Stomach (tissue), 9 donors: Measurements from ENCODE around the gene BLTP1. TPM values are rescaled to one million over a fixed set of nuclear protein-coding genes. Genes with fewer than 3 reads are reported as not detected.

Source experiments
- DNase-seq, 2 donors: peaks; one replicate each; pipeline versions ENCODE4 v3.0.0 to v3.0.0-alpha.2; 2013 to 2019
- H3K27ac ChIP-seq, 5 donors: fragments of 200-600 bp in 4 of 5; sonication (generic) in 4 of 5; one replicate each; pipeline ENCODE4 v1.5.1; 2013 to 2019; ENCODE audit warnings: mild to moderate bottlenecking in 1 of 5, moderate library complexity in 1 of 5
- H3K27me3 ChIP-seq, 3 donors: fragments of 200-600 bp; sonication (generic); one replicate each; pipeline ENCODE4 v1.5.1; 2017 to 2019; ENCODE audit warnings: mixed run types in 1 of 3
- H3K36me3 ChIP-seq, 4 donors: fragments of 200-600 bp; sonication (generic); 1 replicate in 3 of 4; 2 replicates in 1 of 4; pipeline ENCODE4 v1.5.1; 2016 to 2019
- H3K4me1 ChIP-seq, 4 donors: fragments of 200-600 bp; sonication (generic); one replicate each; pipeline ENCODE4 v1.5.1; 2016 to 2019
- H3K4me3 ChIP-seq, 4 donors: fragments of 200-600 bp; sonication (generic) in 3 of 4; one replicate each; pipeline ENCODE4 v1.5.1; 2016 to 2019; ENCODE audit warnings: mild to moderate bottlenecking in 1 of 4
- H3K9me3 ChIP-seq, 4 donors: fragments of 200-600 bp; sonication (generic); one replicate each; pipeline ENCODE4 v1.5.1; 2016 to 2019
- EP300 ChIP-seq: sonication (generic); formaldehyde crosslinking; IDR thresholded peaks from one replicate; pipeline ENCODE4 v1.6.1; 2017; ENCODE audit warnings: antibody characterized with exemption
- POLR2A ChIP-seq, 4 donors: fragments of 450-650 bp; IDR thresholded peaks; one replicate each; pipeline ENCODE4 v1.6.1; 2016; ENCODE audit warnings: antibody characterized with exemption in 4 of 4, control low read depth in 2 of 4, mild to moderate bottlenecking in 1 of 4, moderate library complexity in 1 of 4
- POLR2AphosphoS5 ChIP-seq, 3 donors: sonication (generic); formaldehyde crosslinking; IDR thresholded peaks; one replicate each; pipeline ENCODE4 v1.6.1; 2016; ENCODE audit warnings: antibody characterized with exemption in 3 of 3
- whole genome bisulfite sequencing, 5 donors: extraction: QIAGEN DNeasy Blood & Tissue Kit in 3 of 5; methylation state at CpG; one replicate each; pipeline versions ENCODE4 v1.1.5 to v1.1.7; 2013 to 2018; 5-methylcytosine and 5-hydroxymethylcytosine counted together
- intact Hi-C: fragments of 100-400 bp; cut with DNase I; formaldehyde crosslinking; loops from one replicate; pipeline ENCODE4 v1.15.1; 2023; ENCODE audit warnings: low total_unique reads
- polyA plus RNA-seq, 3 donors: library from polyadenylated mRNA; stranded (reverse); fragments of 200-250 nt; gene quantifications; one replicate each; pipeline ENCODE4 v1.2.3, GENCODE V29; 2013
- total RNA-seq, 5 donors: library from RNA; depleted of rRNA; stranded (reverse); fragments of >200 nt; gene quantifications; one replicate each; pipeline versions ENCODE4 v1.1.0 to v1.2.3, GENCODE V29; 2014 to 2016
- TF ChIP-seq, protein P1 (sequence below), 7 experiments: fragments of 450-650 bp in 4 of 7; fragments of 200-600 bp in 3 of 7; sonication (generic) in 3 of 7; IDR thresholded peaks; one replicate each; pipeline ENCODE4 v1.5.1; 2016 to 2019; ENCODE audit warnings: antibody characterized with exemption in 7 of 7, control low read depth in 2 of 7, mild to moderate bottlenecking in 1 of 7
- donor health status: healthy with polysubstance abuse.
- donor health status: Bipolar disorder and iron deficiency.
- donor health status: healthy.

The BLTP1 gene
- total and polyA plus RNA-seq, 8 donors, result 3.0 to 176 (median 75.1) TPM

DNA sequence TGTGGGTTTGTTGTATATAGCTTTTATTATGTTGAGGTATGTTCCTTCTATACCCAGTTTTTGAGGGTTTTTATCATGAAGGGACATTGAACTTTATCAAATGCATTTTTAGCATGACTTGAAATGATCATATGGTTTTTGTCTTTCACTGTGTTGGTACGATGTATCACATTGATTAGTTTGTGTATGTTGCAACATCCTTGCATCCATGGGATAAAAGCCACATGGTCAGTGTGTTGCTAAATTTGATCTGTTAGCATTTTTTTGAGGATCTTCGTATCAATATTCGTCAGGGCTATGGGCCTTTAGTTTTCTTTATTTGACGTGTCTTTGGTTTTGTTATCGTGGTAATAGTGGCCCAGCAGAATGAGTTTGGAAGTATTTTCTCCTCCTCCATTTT, 11.3 kb upstream of the BLTP1 start:
- no peak overlapping the region for H3K27ac ChIP-seq
- no peak overlapping the region for H3K4me3 ChIP-seq
- H3K4me1 ChIP-seq, result no peaks in the 10 kb centered on the region
- no peak for DNase-seq
- no peaks in the 10 kb centered on the region for H3K36me3 ChIP-seq
- intact Hi-C loops, result no loop called here
- H3K9me3 ChIP-seq, result peaks cover 0 to 4% (median 0%) of the 10 kb centered on the region in 4 donors
- H3K27me3 ChIP-seq, result peaks cover 0 to 3% (median 0%) of the 10 kb centered on the region in 3 donors
- no peak for TF ChIP-seq POLR2A (IDR thresholded peaks at IDR 0.05)
- no peak for TF ChIP-seq POLR2AphosphoS5 (IDR thresholded peaks at IDR 0.05)
- TF ChIP-seq, protein P1, sequence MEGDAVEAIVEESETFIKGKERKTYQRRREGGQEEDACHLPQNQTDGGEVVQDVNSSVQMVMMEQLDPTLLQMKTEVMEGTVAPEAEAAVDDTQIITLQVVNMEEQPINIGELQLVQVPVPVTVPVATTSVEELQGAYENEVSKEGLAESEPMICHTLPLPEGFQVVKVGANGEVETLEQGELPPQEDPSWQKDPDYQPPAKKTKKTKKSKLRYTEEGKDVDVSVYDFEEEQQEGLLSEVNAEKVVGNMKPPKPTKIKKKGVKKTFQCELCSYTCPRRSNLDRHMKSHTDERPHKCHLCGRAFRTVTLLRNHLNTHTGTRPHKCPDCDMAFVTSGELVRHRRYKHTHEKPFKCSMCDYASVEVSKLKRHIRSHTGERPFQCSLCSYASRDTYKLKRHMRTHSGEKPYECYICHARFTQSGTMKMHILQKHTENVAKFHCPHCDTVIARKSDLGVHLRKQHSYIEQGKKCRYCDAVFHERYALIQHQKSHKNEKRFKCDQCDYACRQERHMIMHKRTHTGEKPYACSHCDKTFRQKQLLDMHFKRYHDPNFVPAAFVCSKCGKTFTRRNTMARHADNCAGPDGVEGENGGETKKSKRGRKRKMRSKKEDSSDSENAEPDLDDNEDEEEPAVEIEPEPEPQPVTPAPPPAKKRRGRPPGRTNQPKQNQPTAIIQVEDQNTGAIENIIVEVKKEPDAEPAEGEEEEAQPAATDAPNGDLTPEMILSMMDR (IDR thresholded peaks at IDR 0.05), result no peak
- no peak for TF ChIP-seq EP300
- 89 to 95% (median 92%) methylated on average over 5 of the region's 5 CpGs for WGBS, 5 donors

DNA sequence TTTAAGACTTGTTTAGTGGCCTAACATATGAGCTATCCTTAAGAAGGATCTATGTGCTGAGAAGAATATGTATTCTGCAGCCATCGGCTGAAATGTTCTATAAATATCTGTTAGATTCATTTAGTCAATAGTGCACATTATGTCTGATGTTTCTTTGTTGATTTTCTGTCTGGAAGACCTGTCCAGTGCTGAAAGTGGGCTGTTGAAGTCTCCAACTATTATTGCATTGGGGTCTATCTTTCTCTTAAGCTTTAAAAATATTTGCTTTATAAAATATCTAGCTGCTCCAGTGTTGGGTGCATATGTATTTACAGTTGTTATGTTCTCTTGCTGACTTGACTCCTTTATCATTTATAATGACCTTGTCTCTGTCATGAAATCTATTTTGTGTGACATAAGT, 9.4 kb upstream of the BLTP1 start:
- H3K36me3 ChIP-seq, result no peaks in the 10 kb centered on the region
- H3K4me1 ChIP-seq, result no peaks in the 10 kb centered on the region
- 68 to 75% (median 69%) methylated on average over 1 of the region's 1 CpG for WGBS, 5 donors
- no peak overlapping the region for H3K4me3 ChIP-seq
- peaks cover 0 to 3% (median 0%) of the 10 kb centered on the region in 3 donors for H3K27me3 ChIP-seq
- TF ChIP-seq, protein P1 (IDR thresholded peaks at IDR 0.05), result no peak
- TF ChIP-seq EP300 (no peak), POLR2A (IDR thresholded peaks at IDR 0.05) (no peak), POLR2AphosphoS5 (IDR thresholded peaks at IDR 0.05) (no peak)
- no peak for DNase-seq
- peaks cover 0 to 4% (median 0%) of the 10 kb centered on the region in 4 donors for H3K9me3 ChIP-seq
- intact Hi-C loops, result no loop called here
- no peak overlapping the region for H3K27ac ChIP-seq

DNA sequence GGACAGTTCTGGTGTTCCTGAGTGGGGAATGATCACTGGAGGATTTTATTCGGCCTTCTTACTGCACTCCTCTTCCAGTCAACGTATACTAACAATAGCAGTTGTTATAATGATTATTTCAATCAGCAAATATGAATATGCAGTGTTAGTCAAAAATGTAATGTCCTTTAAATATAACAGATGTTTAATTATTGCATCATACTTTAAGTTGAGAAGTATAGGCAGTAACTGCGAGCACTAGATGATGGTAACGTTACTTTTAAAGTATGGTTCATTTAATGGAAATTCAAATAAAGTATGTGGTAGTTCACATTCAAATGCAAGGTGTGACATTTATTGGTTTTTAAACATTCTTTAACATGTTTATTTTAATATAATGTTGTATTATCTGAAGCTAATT, 5.5 kb upstream of the BLTP1 start:
- intact Hi-C loops, result no loop called here
- Histone ChIP-seq H3K36me3 (no peaks in the 10 kb centered on the region), H3K4me3 (no peak overlapping the region), H3K27me3 (peaks cover 0 to 3% (median 0%) of the 10 kb centered on the region in 3 donors), H3K4me1 (peaks cover 5 to 12% (median 8%) of the 10 kb centered on the region in 4 donors), H3K27ac (no peak overlapping the region), H3K9me3 (no peaks in the 10 kb centered on the region)
- WGBS, 5 donors, result 92 to 96% (median 94%) methylated on average over 4 of the region's 4 CpGs
- no peak for TF ChIP-seq EP300
- TF ChIP-seq, protein P1 (IDR thresholded peaks at IDR 0.05), result no peak
- no peak for TF ChIP-seq POLR2A (IDR thresholded peaks at IDR 0.05)
- no peak for TF ChIP-seq POLR2AphosphoS5 (IDR thresholded peaks at IDR 0.05)
- DNase-seq, result no peak

DNA sequence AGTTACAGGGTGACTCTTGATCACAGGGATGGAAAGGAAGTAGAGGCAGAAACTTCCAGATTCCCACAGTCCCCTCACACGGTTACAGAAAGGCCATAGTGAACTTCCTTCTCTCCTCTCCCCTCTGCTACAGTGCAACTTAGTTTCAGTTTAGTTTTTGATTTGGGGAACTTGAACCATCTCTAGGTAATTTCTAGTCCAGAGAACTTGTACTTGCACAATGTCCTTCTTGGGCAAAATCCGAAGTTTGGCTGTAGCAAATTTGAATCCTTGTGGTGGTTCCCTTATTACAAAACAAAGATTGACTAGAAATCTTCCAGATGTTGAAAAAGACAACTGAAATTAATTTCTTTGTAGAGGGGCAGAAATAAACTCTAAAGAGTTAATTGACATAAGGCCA, 1.2 kb upstream of the BLTP1 start:
- peak overlapping the region in 4 of 5 donors; percentile 93 to 98 (median 96) for H3K27ac ChIP-seq

More for the DNA sequence above, 1.2 kb upstream of the BLTP1 start:
- H3K4me3 ChIP-seq, result peak overlapping the region in 1 of 4 donors; percentile 89
- no peaks in the 10 kb centered on the region for H3K9me3 ChIP-seq
- no peak for DNase-seq
- 67 to 83% (median 73%) methylated on average over 2 of the region's 2 CpGs for WGBS, 5 donors
- peaks cover 11 to 41% (median 27%) of the 10 kb centered on the region in 4 donors for H3K4me1 ChIP-seq
- peaks cover 0 to 13% (median 6%) of the 10 kb centered on the region in 4 donors for H3K36me3 ChIP-seq
- H3K27me3 ChIP-seq, result no peaks in the 10 kb centered on the region
- TF ChIP-seq, protein P1 (IDR thresholded peaks at IDR 0.05), result no peak
- TF ChIP-seq POLR2A (IDR thresholded peaks at IDR 0.05) (no peak), EP300 (no peak), POLR2AphosphoS5 (IDR thresholded peaks at IDR 0.05) (no peak)
- intact Hi-C loops, result no loop called here
